K562 (cell line): Measurements from ENCODE around the gene MRTFB. TPM values are rescaled to one million over a fixed set of nuclear protein-coding genes. Genes with fewer than 3 reads are reported as not detected.

Experiments
- ATAC-seq: fragments of 200-7000 bp; cut with Tn5 transposase; 3 replicates; pipeline ENCODE4 v1.9.1; 2020; ENCODE audit warnings: moderate library complexity
- BruUV-seq: library from RNA; stranded (reverse); fragments of 400-500 nt; replicated peaks from 2 replicates; lab custom pipeline; 2021; lab: Mats Ljungman, UMichigan
- CTCF ChIA-PET: fragments of 300-600 bp; formaldehyde crosslinking; extraction: SDS; loops from one replicate; lab custom pipeline; 2021; ENCODE audit warnings: low intra/inter-chr PET ratio; lab: Yijun Ruan, JAX
- POLR2A ChIA-PET: fragments of 300-600, 350-650 bp; sonication (Branson Sonifier 250); formaldehyde crosslinking; extraction: SDS; loops from one replicate; lab custom pipeline; 2021; ENCODE audit warnings: antibody characterized with exemption, inconsistent platforms; lab: Yijun Ruan, JAX
- DNase-seq, 4 experiments: peaks; one replicate each; pipeline versions ENCODE4 v3.0.0 to v3.0.0-alpha.2; 2011 to 2018; ENCODE audit warnings: low spot score in 3 of 4, mixed read lengths in 3 of 4; ENCODE audit errors: extremely low read depth in 1 of 4
- FAIRE-seq: peaks from 2 replicates; lab custom pipeline; 2011; peaks lifted over from hg19 to GRCh38; lab: Jason Lieb, UNC
- H2AFZ ChIP-seq: 2 replicates; pipeline ENCODE4 v1.6.0; 2011; ENCODE audit warnings: low read depth, low read length, control low read depth, inconsistent platforms
- H3K27ac ChIP-seq: fragments of 200-600 bp; 3 replicates; pipeline ENCODE4 v1.8.0; 2011; ENCODE audit warnings: low read depth, mild to moderate bottlenecking, control low read depth, inconsistent platforms, low read length, moderate library complexity, mixed read lengths; ENCODE audit errors: extremely low read depth
- H3K27me3 ChIP-seq, 2 experiments: fragments of 300-600 bp in 1 of 2; 2 replicates in 1 of 2; 3 replicates in 1 of 2; pipeline versions ENCODE4 v1.6.0 to v1.8.0; 2011; ENCODE audit warnings: inconsistent platforms in 2 of 2, low read length in 2 of 2, mild to moderate bottlenecking in 1 of 2, mixed read lengths in 1 of 2, moderate library complexity in 1 of 2; ENCODE audit not compliant: control insufficient read depth in 2 of 2, insufficient read depth in 2 of 2
- H3K36me3 ChIP-seq: fragments of 300-600 bp; 3 replicates; pipeline ENCODE4 v1.8.0; 2011; ENCODE audit warnings: mild to moderate bottlenecking, low read length, inconsistent platforms; ENCODE audit not compliant: control insufficient read depth, insufficient read depth
- H3K4me1 ChIP-seq, 2 experiments: fragments of 200-600 bp in 1 of 2; replicated peaks in 1 of 2; 2 replicates in 1 of 2; 3 replicates in 1 of 2; pipeline versions ENCODE4 v1.5.1 to v1.8.0; 2011; ENCODE audit warnings: inconsistent platforms in 2 of 2, low read length in 2 of 2, mild to moderate bottlenecking in 1 of 2, mixed read lengths in 1 of 2, moderate library complexity in 1 of 2; ENCODE audit not compliant: control insufficient read depth in 2 of 2, insufficient read depth in 2 of 2
- H3K4me2 ChIP-seq: 2 replicates; pipeline ENCODE4 v1.6.1; 2011; ENCODE audit warnings: low read length, control low read depth, inconsistent platforms, mixed read lengths; ENCODE audit not compliant: insufficient read depth
- H3K4me3 ChIP-seq: fragments of 200-600 bp; sonication (generic), shearing (Covaris generic); 2 replicates; pipeline ENCODE4 v1.5.1; 2016; ENCODE audit warnings: control low read depth, inconsistent platforms
- H3K79me2 ChIP-seq: fragments of 200-600 bp; 3 replicates; pipeline ENCODE4 v1.8.0; 2011; ENCODE audit warnings: low read length, inconsistent platforms; ENCODE audit not compliant: control insufficient read depth, insufficient read depth
- H3K9ac ChIP-seq, 2 experiments: 2 replicates each; pipeline versions ENCODE4 v1.6.0 to v1.6.1; 2011; ENCODE audit warnings: low read depth in 2 of 2, low read length in 2 of 2, control low read depth in 1 of 2, inconsistent platforms in 1 of 2, mild to moderate bottlenecking in 1 of 2, mixed read lengths in 1 of 2; ENCODE audit not compliant: insufficient read depth in 1 of 2
- H3K9me1 ChIP-seq: one replicate; pipeline ENCODE4 v1.6.0; 2011; ENCODE audit warnings: inconsistent platforms, mild to moderate bottlenecking, low read length, moderate library complexity; ENCODE audit not compliant: control insufficient read depth, insufficient read depth
- H3K9me3 ChIP-seq: replicated peaks from 2 replicates; pipeline ENCODE4 v1.5.1; 2011; ENCODE audit warnings: low read depth, low read length, inconsistent platforms; ENCODE audit not compliant: control insufficient read depth, insufficient read depth
- H4K20me1 ChIP-seq: replicated peaks from 2 replicates; pipeline ENCODE4 v1.6.1; 2011; ENCODE audit warnings: low read length, inconsistent platforms, mixed read lengths; ENCODE audit not compliant: control insufficient read depth, insufficient read depth
- ATF3 ChIP-seq, 2 experiments: fragments of 450-650 bp in 1 of 2; sonication (generic) in 1 of 2; formaldehyde crosslinking in 1 of 2; IDR thresholded peaks in 1 of 2; conservative IDR thresholded peaks in 1 of 2; 2 replicates each; pipeline versions ENCODE4 v1.6.1 to v1.8.1; 2016 to 2023; ENCODE audit warnings: mild to moderate bottlenecking in 2 of 2, moderate library complexity in 2 of 2, inconsistent platforms in 1 of 2, missing genetic modification reagents in 1 of 2
- BCOR ChIP-seq: fragments of 450-650 bp; IDR thresholded peaks from 2 replicates; pipeline ENCODE4 v1.6.1; 2016
- CEBPB ChIP-seq: fragments of 450-650 bp; IDR thresholded peaks from 2 replicates; pipeline ENCODE4 v1.6.1; 2016; ENCODE audit warnings: missing genetic modification characterization, missing compliant biosample characterization
- CEBPG ChIP-seq, 3 experiments: fragments of 200-800 bp in 1 of 3; sonication (Bioruptor generic) in 1 of 3; sonication (generic) in 1 of 3; formaldehyde crosslinking in 1 of 3; IDR thresholded peaks in 2 of 3; conservative IDR thresholded peaks in 1 of 3; 2 replicates each; pipeline versions ENCODE4 v1.6.1 to v1.8.0; 2016 to 2022; ENCODE audit warnings: missing compliant biosample characterization in 2 of 3, missing genetic modification characterization in 2 of 3, mild to moderate bottlenecking in 1 of 3, missing genetic modification reagents in 1 of 3
- FOSL1 ChIP-seq: fragments of 200-800 bp; sonication (Bioruptor generic); conservative IDR thresholded peaks from 2 replicates; pipeline ENCODE4 v1.6.1; 2016; ENCODE audit warnings: missing genetic modification characterization, missing compliant biosample characterization
- XRCC4 ChIP-seq: IDR thresholded peaks from one replicate; pipeline ENCODE4 v1.6.1; 2011; ENCODE audit not compliant: insufficient read depth, insufficient read length; ENCODE audit errors: extremely low read depth
- WGBS: fragments of 100-300 bp; shearing (Covaris generic); methylation state at CpG from one replicate; pipeline ENCODE4 v1.1.6; 2016; ENCODE audit warnings: low coverage, mixed read lengths; ENCODE audit not compliant: insufficient coverage; ENCODE audit errors: missing lambda C conversion rate; 5-methylcytosine and 5-hydroxymethylcytosine counted together
- in situ Hi-C: fragments of 300-500 bp; cut with MboI; formaldehyde crosslinking; loops from 4 replicates; pipeline ENCODE4 v1.15.0; 2018; ENCODE audit warnings: inconsistent platforms, mixed read lengths
- intact Hi-C: fragments of 100-400 bp; cut with micrococcal nuclease; formaldehyde crosslinking; loops from 2 replicates; pipeline ENCODE4 v1.14.2; 2022
- polyA plus RNA-seq, 8 experiments: library from polyadenylated mRNA; depleted of rRNA in 4 of 8; stranded (reverse) in 5 of 8; unstranded in 3 of 8; fragments of >200 nt; fragmentation: Nextera tagmentation in 2 of 8; fragmentation: Illumina TruSeq in 1 of 8; extraction: Ambion mirVana in 2 of 8; extraction: Trizol in 1 of 8; gene quantifications; 2 replicates each; pipeline versions ENCODE4 v1.2.1 to v1.2.3, GENCODE V29; 2011 to 2014; ENCODE audit warnings: inconsistent platforms in 1 of 8, missing spikeins in 1 of 8
- total RNA-seq, 7 experiments: library from RNA; depleted of rRNA in 6 of 7; stranded (reverse); fragments of >200 nt in 6 of 7; fragmentation: Illumina TruSeq in 2 of 7; extraction: Trizol in 2 of 7; gene quantifications; 2 replicates each; pipeline versions ENCODE4 v1.2.1 to v1.2.3, GENCODE V29; 2011 to 2021; ENCODE audit warnings: low replicate concordance in 1 of 7

The MRTFB gene
- total and polyA plus RNA-seq, 9 of the 15 experiments (the other 6 are each of a cell fraction or from before 2014, with no cell fraction given) = 2.2 to 12.7 (median 7.0) TPM

- FAIRE-seq = no peak
- CTCF ChIA-PET = no interaction called here
- WGBS = 74% methylated on average over 2 of the region's 2 CpGs
Measured at GRCh38 chr16:14181371-14182050, 110.4 kb downstream of the MRTFB start.

More at GRCh38 chr16:14181371-14182050, 110.4 kb downstream of the MRTFB start:
- Histone ChIP-seq H4K20me1 (no peaks in the 10 kb centered on the region; the same call in 1 of the 2 replicates), H3K4me2 (no peak overlapping the region), H3K9me1 (peaks cover 5% of the 10 kb centered on the region), H3K36me3 (no peaks in the 10 kb centered on the region), H3K27ac (no peak overlapping the region), H3K9ac (no peak overlapping the region), H2AFZ (no peak overlapping the region), H3K9me3 (no peaks in the 10 kb centered on the region), H3K4me1 (peaks cover 0 to 9% of the 10 kb centered on the region in 2 experiments; a peak in 1 of 5 replicates), H3K79me2 (no peaks in the 10 kb centered on the region), H3K4me3 (no peak overlapping the region), H3K27me3 (no peaks in the 10 kb centered on the region)
- DNase-seq (no peak), ATAC-seq (no peak)
- in situ Hi-C loops = no loop called here
- POLR2A ChIA-PET = interaction anchor here (0.7 kb wide), 1 partner anchor 114 kb away, joined by 3 read pairs; no protein-coding TSS in a partner anchor
- BruUV-seq = no TSS peak
- TF ChIP-seq CEBPG (CRISPR knock-in tag; IDR thresholded peaks at IDR 0.05) (no peak), CEBPG (tag; conservative IDR thresholded peaks at IDR 0.05 in 1 of 2, IDR thresholded peaks at IDR 0.05 in 1 of 2) (peak in 1 of 2 experiments; percentile 30; a peak in 1 of 4 replicates), BCOR (no peak), CEBPB (tag) (peak; percentile 43; the same call in 1 of the 2 replicates), FOSL1 (tag) (0 out of 2 replicates have a peak, but pooled peaks have one; percentile 43), XRCC4 (no peak), ATF3 (IDR thresholded peaks at IDR 0.05) (0 out of 2 replicates have a peak, but pooled peaks have one; percentile 7), ATF3 (CRISPR knock-in tag; conservative IDR thresholded peaks at IDR 0.05) (no peak)
- intact Hi-C loops = loop anchor here (10.0 kb wide), 1 partner anchor 107 kb away; the partner anchor contains the start of gene MRTFB
